SKM-1 (cell line): ENCODE measurements around the gene CACNB2.

Experiments
- DNase-seq: peaks from one replicate; lab custom pipeline; 2025; ENCODE audit not compliant: unreplicated experiment; lab: John Stamatoyannopoulos, UW

Gene CACNB2

GRCh38 chr10:18140149-18140956, at the start of gene CACNB2:
TSS of gene CACNB2 (plus strand) at chr10:18140424.
- no peak for DNase-seq

- DNase-seq: no peak
Measured at GRCh38 chr10:18094332-18094731, 45.9 kb upstream of the CACNB2 start.

GRCh38 chr10:18094793-18095192, 45.4 kb upstream of the CACNB2 start:
- DNase-seq: no peak

- DNase-seq: no peak
Measured at GRCh38 chr10:18097524-18097923, 42.7 kb upstream of the CACNB2 start.

- DNase-seq: no peak
Measured at GRCh38 chr10:18098201-18098600, 42.0 kb upstream of the CACNB2 start.

GRCh38 chr10:18099415-18099814, 40.8 kb upstream of the CACNB2 start:
- DNase-seq: no peak

- DNase-seq: no peak
Measured at GRCh38 chr10:18100669-18101068, 39.6 kb upstream of the CACNB2 start.

GRCh38 chr10:18102404-18102803, 37.8 kb upstream of the CACNB2 start:
- DNase-seq: no peak

- no peak for DNase-seq
Measured at GRCh38 chr10:18104223-18104872, 35.9 kb upstream of the CACNB2 start.

GRCh38 chr10:18109341-18109870, 30.8 kb upstream of the CACNB2 start:
- DNase-seq: no peak

- DNase-seq: no peak
Measured at GRCh38 chr10:18113881-18114280, 26.3 kb upstream of the CACNB2 start.

GRCh38 chr10:18117276-18117675, 22.9 kb upstream of the CACNB2 start:
- DNase-seq: no peak

GRCh38 chr10:18122753-18123152, 17.5 kb upstream of the CACNB2 start:
- DNase-seq: no peak

- no peak for DNase-seq
Measured at GRCh38 chr10:18133046-18133445, 7.2 kb upstream of the CACNB2 start.

- DNase-seq: no peak
Measured at GRCh38 chr10:18134509-18134908, 5.7 kb upstream of the CACNB2 start.

GRCh38 chr10:18134921-18135320, 5.3 kb upstream of the CACNB2 start:
- no peak for DNase-seq

GRCh38 chr10:18136073-18136791, 4.0 kb upstream of the CACNB2 start:
- no peak for DNase-seq

GRCh38 chr10:18137111-18137510, 3.1 kb upstream of the CACNB2 start:
- DNase-seq: no peak

- DNase-seq: no peak
Measured at GRCh38 chr10:18140957-18141845, 977 bp downstream of the CACNB2 start.

GRCh38 chr10:18142151-18142550, 1.9 kb downstream of the CACNB2 start:
- no peak for DNase-seq

GRCh38 chr10:18144396-18144795, 4.2 kb downstream of the CACNB2 start:
- no peak for DNase-seq
